Uterus (tissue), 2 donors: Measurements from ENCODE around the gene BANK1.

Source experiments
- CTCF ChIP-seq, 4 experiments: fragments of 200-600 bp in 2 of 4; fragments of 450-650 bp in 2 of 4; sonication (generic) in 2 of 4; IDR thresholded peaks; one replicate each; pipeline ENCODE4 v1.5.1; 2016 to 2019; ENCODE audit warnings: antibody characterized with exemption in 4 of 4, mild to moderate bottlenecking in 2 of 4, moderate library complexity in 1 of 4
- POLR2A ChIP-seq, 2 donors: fragments of 450-650 bp; IDR thresholded peaks; one replicate each; pipeline ENCODE4 v1.6.1; 2016; ENCODE audit warnings: antibody characterized with exemption in 2 of 2, mild to moderate bottlenecking in 1 of 2, moderate library complexity in 1 of 2

- TF ChIP-seq POLR2A (IDR thresholded peaks at IDR 0.05) (no peak), CTCF (IDR thresholded peaks at IDR 0.05) (no peak)
These were observed 151.4 kb downstream of the BANK1 start for GRCh38 chr4:101941816-101942358.
